Ishikawa (cell line): ENCODE data around the gene ETV3.
A peak's percentile ranks its signal among the peaks of the same experiment; 100 is the strongest.

Experiments
- CEBPB ChIP-seq: IDR thresholded peaks from 2 replicates; pipeline ENCODE4 v1.6.1; 2012
- EGR1 ChIP-seq: IDR thresholded peaks from 2 replicates; pipeline ENCODE4 v1.6.1; 2012
- EP300 ChIP-seq: IDR thresholded peaks from 2 replicates; pipeline ENCODE4 v1.6.1; 2012; ENCODE audit warnings: borderline replicate concordance
- MAX ChIP-seq: IDR thresholded peaks from 2 replicates; pipeline ENCODE4 v1.6.1; 2012
- RAD21 ChIP-seq: IDR thresholded peaks from 2 replicates; pipeline ENCODE4 v1.6.1; 2012; ENCODE audit warnings: low read depth
- TAF1 ChIP-seq: IDR thresholded peaks from 2 replicates; pipeline ENCODE4 v1.6.1; 2012; ENCODE audit warnings: low read depth, mild to moderate bottlenecking
- ZBTB7A ChIP-seq: IDR thresholded peaks from 2 replicates; pipeline ENCODE4 v1.6.1; 2012; ENCODE audit warnings: low read depth
- TF ChIP-seq, protein P1 (sequence below): IDR thresholded peaks from 2 replicates; pipeline ENCODE4 v1.6.1; 2012; ENCODE audit warnings: low read depth, mild to moderate bottlenecking

GRCh38 chr1:157090196-157090647 lies 48.0 kb downstream of the ETV3 start:
- peak; percentile 95 for TF ChIP-seq RAD21
- no peak for TF ChIP-seq EGR1
- no peak for TF ChIP-seq CEBPB
- no peak for TF ChIP-seq TAF1
- no peak for TF ChIP-seq EP300
- TF ChIP-seq MAX = no peak
- no peak for TF ChIP-seq ZBTB7A
- TF ChIP-seq, protein P1, sequence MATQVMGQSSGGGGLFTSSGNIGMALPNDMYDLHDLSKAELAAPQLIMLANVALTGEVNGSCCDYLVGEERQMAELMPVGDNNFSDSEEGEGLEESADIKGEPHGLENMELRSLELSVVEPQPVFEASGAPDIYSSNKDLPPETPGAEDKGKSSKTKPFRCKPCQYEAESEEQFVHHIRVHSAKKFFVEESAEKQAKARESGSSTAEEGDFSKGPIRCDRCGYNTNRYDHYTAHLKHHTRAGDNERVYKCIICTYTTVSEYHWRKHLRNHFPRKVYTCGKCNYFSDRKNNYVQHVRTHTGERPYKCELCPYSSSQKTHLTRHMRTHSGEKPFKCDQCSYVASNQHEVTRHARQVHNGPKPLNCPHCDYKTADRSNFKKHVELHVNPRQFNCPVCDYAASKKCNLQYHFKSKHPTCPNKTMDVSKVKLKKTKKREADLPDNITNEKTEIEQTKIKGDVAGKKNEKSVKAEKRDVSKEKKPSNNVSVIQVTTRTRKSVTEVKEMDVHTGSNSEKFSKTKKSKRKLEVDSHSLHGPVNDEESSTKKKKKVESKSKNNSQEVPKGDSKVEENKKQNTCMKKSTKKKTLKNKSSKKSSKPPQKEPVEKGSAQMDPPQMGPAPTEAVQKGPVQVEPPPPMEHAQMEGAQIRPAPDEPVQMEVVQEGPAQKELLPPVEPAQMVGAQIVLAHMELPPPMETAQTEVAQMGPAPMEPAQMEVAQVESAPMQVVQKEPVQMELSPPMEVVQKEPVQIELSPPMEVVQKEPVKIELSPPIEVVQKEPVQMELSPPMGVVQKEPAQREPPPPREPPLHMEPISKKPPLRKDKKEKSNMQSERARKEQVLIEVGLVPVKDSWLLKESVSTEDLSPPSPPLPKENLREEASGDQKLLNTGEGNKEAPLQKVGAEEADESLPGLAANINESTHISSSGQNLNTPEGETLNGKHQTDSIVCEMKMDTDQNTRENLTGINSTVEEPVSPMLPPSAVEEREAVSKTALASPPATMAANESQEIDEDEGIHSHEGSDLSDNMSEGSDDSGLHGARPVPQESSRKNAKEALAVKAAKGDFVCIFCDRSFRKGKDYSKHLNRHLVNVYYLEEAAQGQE = no peak
